ENCODE results near the gene SIGLEC11. TPM values are rescaled to one million over a fixed set of nuclear protein-coding genes. Genes with fewer than 3 reads are reported as not detected.

Gene SIGLEC11
- total and polyA plus RNA-seq, 2 experiments from 2014 or later, result not detected

- Histone ChIP-seq H2AFZ (no peak overlapping the region), H3F3A (replicated peaks; ENCODE audit: low read depth) (peaks cover 8% of the 10 kb centered on the region; the same call in 1 of the 2 replicates), H3K27ac (ENCODE audit: low read depth) (no peak overlapping the region), H3K9me2 (ENCODE audit: insufficient read depth) (no peaks in the 10 kb centered on the region), H3K4me1 (ENCODE audit: insufficient read depth) (peaks cover 12% of the 10 kb centered on the region), H3K4me3 (no peak overlapping the region), H3K4me2 (no peak overlapping the region), H3K79me2 (replicated peaks; ENCODE audit: insufficient read depth) (peaks cover 98% of the 10 kb centered on the region), H4K20me1 (replicated peaks; ENCODE audit: insufficient read depth) (peaks cover 67% of the 10 kb centered on the region), H3K36me3 (ENCODE audit: insufficient read depth) (peaks cover 17% of the 10 kb centered on the region), H3K27me3 (ENCODE audit: insufficient read depth) (no peaks in the 10 kb centered on the region)
- Mint-ChIP-seq H3K9me3 (no peaks in the 10 kb centered on the region; the same call in 2 of the 3 replicates), H3K27ac (peak overlapping the region; percentile 95), H3K36me3 (ENCODE audit: low read depth) (peaks cover 86% of the 10 kb centered on the region), H3K4me1 (peaks cover 53% of the 10 kb centered on the region), H3K27me3 (ENCODE audit: insufficient read depth, low read depth, poor library complexity) (peaks cover 29% of the 10 kb centered on the region), H3K4me3 (peak overlapping the region; percentile 38; the same call in 1 of the 3 replicates)
- DNase-seq (ENCODE audit: low spot score), result no peak
- TF ChIP-seq JUNB (IDR thresholded peaks at IDR 0.05; ENCODE audit: unreplicated experiment), result no peak
- no peak for TF ChIP-seq ZNF331 (CRISPR knock-in tag; IDR thresholded peaks at IDR 0.05; ENCODE audit: low read depth)
- no peak for TF ChIP-seq STAT1 (IDR thresholded peaks at IDR 0.05; ENCODE audit: unreplicated experiment)
- TF ChIP-seq EZH2 (IDR thresholded peaks at IDR 0.05; ENCODE audit: low read depth, unreplicated experiment), result no peak
- TF ChIP-seq ZNF114 (CRISPR knock-in tag; IDR thresholded peaks at IDR 0.05), result no peak
- TF ChIP-seq CREB1 (CRISPR knock-in tag; IDR thresholded peaks at IDR 0.05; ENCODE audit: low read depth), result no peak
- TF ChIP-seq POLR2AphosphoS5 (IDR thresholded peaks at IDR 0.05; ENCODE audit: low read depth), result no peak
- no peak for TF ChIP-seq EZH2phosphoT487 (IDR thresholded peaks at IDR 0.05; ENCODE audit: unreplicated experiment)
- TF ChIP-seq REST (IDR thresholded peaks at IDR 0.05; ENCODE audit: unreplicated experiment), result no peak
- no peak for TF ChIP-seq NANOG (IDR thresholded peaks at IDR 0.05; ENCODE audit: borderline replicate concordance)
- no peak for ATAC-seq
Observed at GRCh38 chr19:49923055-49924003, 37.6 kb downstream of the SIGLEC11 start.
